GM12891 (cell line): Measurements from ENCODE around the gene SENP5.

Experiments
- PAX5 ChIP-seq: IDR thresholded peaks from 2 replicates; pipeline ENCODE4 v1.6.1; 2011; ENCODE audit warnings: low read length, moderate library complexity, mild to moderate bottlenecking; ENCODE audit not compliant: insufficient read depth, severe bottlenecking
- POLR2A ChIP-seq: IDR thresholded peaks from 2 replicates; pipeline ENCODE4 v1.6.1; 2011; ENCODE audit warnings: low read depth, low read length, control low read depth
- POLR2AphosphoS5 ChIP-seq: IDR thresholded peaks from 2 replicates; pipeline ENCODE4 v1.6.1; 2011; ENCODE audit warnings: low read depth, low read length, control low read depth
- POU2F2 ChIP-seq: IDR thresholded peaks from 2 replicates; pipeline ENCODE4 v1.6.1; 2011; ENCODE audit warnings: low read depth, mild to moderate bottlenecking, control low read depth, low read length, moderate library complexity
- SPI1 ChIP-seq: IDR thresholded peaks from 2 replicates; pipeline ENCODE4 v1.6.1; 2011; ENCODE audit warnings: low read depth, low read length, control low read depth
- TAF1 ChIP-seq: IDR thresholded peaks from 2 replicates; pipeline ENCODE4 v1.6.1; 2011; ENCODE audit warnings: low read depth, low read length, control low read depth

GRCh38 chr3:196843435-196844110 is 24.1 kb upstream of the SENP5 start:
- TF ChIP-seq TAF1 (no peak), POLR2A (no peak), POLR2AphosphoS5 (no peak), SPI1 (no peak), POU2F2 (no peak), PAX5 (no peak)
